Hepatic stellate cell (primary cell): ENCODE data around the gene AIF1L.

ENCODE experiments used
- DNase-seq: peaks from one replicate; pipeline ENCODE4 v3.0.0; 2011; ENCODE audit warnings: low spot score

Gene AIF1L

DNA sequence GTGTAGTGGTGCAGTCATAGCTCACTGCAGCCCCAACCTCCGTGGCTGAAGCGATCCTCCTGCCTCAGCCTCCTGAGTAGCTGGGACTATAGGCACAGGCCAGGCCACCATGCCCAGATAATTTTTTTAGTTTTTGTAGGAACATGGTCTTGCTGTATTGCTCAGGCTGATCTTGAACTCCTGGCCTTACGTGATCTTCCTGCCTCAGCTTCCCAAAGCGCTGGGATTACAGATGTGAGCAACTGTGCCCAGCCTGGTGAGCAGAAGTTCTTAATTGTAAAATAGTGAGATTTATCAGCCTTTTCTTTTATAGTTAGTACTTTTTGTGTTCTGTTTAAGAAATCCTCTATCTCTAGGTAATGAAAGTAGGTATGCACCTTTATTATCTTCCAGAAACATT is 71.6 kb downstream of the AIF1L start:
- DNase-seq, result no peak

DNA sequence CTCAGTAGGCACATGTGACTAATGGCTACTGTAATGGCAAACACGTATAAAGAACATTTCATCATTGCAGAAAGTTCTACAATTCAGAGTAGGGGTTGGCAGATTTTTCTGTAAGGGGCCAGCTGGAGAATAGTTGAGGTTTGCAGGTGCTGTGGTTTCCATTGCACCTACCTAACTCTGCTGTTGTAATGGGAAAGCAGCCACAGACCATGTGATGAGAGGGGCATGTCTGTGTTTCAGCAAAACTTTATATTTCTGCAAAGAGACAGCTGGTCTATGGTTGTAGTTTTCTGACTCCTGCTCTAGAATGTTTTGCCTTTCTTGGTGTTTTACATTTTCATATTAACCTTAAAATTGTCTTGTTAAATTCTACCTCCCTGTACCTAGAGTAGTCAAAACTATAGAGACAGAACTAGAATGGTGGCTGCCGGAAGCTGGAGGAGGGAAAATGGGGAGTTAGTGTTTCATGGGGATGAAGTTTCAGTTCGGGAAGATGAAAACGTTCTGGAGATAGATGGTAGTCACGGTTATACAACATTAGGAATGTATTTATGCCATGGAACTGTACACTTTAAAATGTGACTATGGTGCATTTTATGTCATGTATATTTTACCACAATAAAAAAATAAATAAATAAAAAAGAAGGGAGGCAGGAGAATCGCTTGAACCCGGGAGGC is 73.4 kb downstream of the AIF1L start:
- DNase-seq, result no peak
